CD4-positive, CD25-positive, alpha-beta regulatory T cell (primary cell): Measurements from ENCODE around the gene MAML2. TPM values are rescaled to one million over a fixed set of nuclear protein-coding genes. Genes with fewer than 3 reads are reported as not detected.
A peak's percentile ranks its signal among the peaks of the same experiment; 100 is the strongest.

Experiments
- ATAC-seq, 2 donors: fragments of 150-1000 bp; cut with Tn5 transposase; one replicate each; pipeline ENCODE4 v1.10.0; 2021; ENCODE audit warnings: low read depth in 2 of 2, moderate number of reproducible peaks in 2 of 2, moderate library complexity in 1 of 2
- DNase-seq, 3 donors: peaks; one replicate each; pipeline versions ENCODE4 v3.0.0 to v3.0.0-alpha.2; 2012 to 2022; ENCODE audit warnings: mixed read lengths in 1 of 3
- H3K27ac ChIP-seq: one replicate; pipeline ENCODE4 v1.7.0; 2013; ENCODE audit warnings: mild to moderate bottlenecking, low read length; ENCODE audit not compliant: insufficient read depth, poor library complexity, severe bottlenecking
- H3K27me3 ChIP-seq: one replicate; pipeline ENCODE4 v1.7.0; 2013; ENCODE audit warnings: low read length; ENCODE audit not compliant: control insufficient read depth, insufficient read depth
- H3K36me3 ChIP-seq: one replicate; pipeline ENCODE4 v1.7.0; 2013; ENCODE audit warnings: mild to moderate bottlenecking, low read length, moderate library complexity; ENCODE audit not compliant: control insufficient read depth, insufficient read depth
- H3K4me1 ChIP-seq: 2 replicates; pipeline ENCODE4 v1.7.0; 2013; ENCODE audit warnings: mild to moderate bottlenecking, low read length; ENCODE audit not compliant: insufficient read depth, control insufficient read depth, poor library complexity, severe bottlenecking
- H3K4me3 ChIP-seq: one replicate; pipeline ENCODE4 v1.7.0; 2013; ENCODE audit warnings: low read depth, mild to moderate bottlenecking, low read length, moderate library complexity
- H3K9me3 ChIP-seq, 2 experiments: 1 replicate in 1 of 2; 2 replicates in 1 of 2; pipeline ENCODE4 v1.7.0; 2013; ENCODE audit warnings: low read length in 2 of 2, mild to moderate bottlenecking in 1 of 2, moderate library complexity in 1 of 2; ENCODE audit not compliant: control insufficient read depth in 2 of 2
- H3K27ac Mint-ChIP-seq, 3 donors: one replicate each; pipeline ENCODE4 v1.8.0; 2020 to 2022; ENCODE audit warnings: mild to moderate bottlenecking in 3 of 3, mixed read lengths in 3 of 3, moderate library complexity in 2 of 3
- H3K27me3 Mint-ChIP-seq: one replicate; pipeline ENCODE4 v1.8.0; 2022; ENCODE audit warnings: mild to moderate bottlenecking, mixed read lengths
- H3K36me3 Mint-ChIP-seq: one replicate; pipeline ENCODE4 v1.8.0; 2020; ENCODE audit warnings: mixed read lengths
- H3K4me1 Mint-ChIP-seq, 4 donors: one replicate each; pipeline ENCODE4 v1.8.0; 2020 to 2022; ENCODE audit warnings: mixed read lengths in 4 of 4, mild to moderate bottlenecking in 1 of 4
- H3K4me3 Mint-ChIP-seq, 4 donors: one replicate each; pipeline ENCODE4 v1.8.0; 2020 to 2022; ENCODE audit warnings: mild to moderate bottlenecking in 4 of 4, mixed read lengths in 4 of 4, moderate library complexity in 3 of 4
- H3K9me3 Mint-ChIP-seq, 7 donors: one replicate each; pipeline ENCODE4 v1.8.0; 2020 to 2022; ENCODE audit warnings: mixed read lengths in 7 of 7, mild to moderate bottlenecking in 3 of 7, moderate library complexity in 2 of 7
- polyA plus RNA-seq, 4 donors: library from polyadenylated mRNA; unstranded; fragments of 300-500 nt; fragmentation: Illumina TruSeq; gene quantifications; one replicate each; pipeline ENCODE4 v1.2.3, GENCODE V29; 2021
- total RNA-seq: library from RNA; stranded (reverse); gene quantifications from one replicate; pipeline ENCODE4 v1.2.3, GENCODE V29; 2022

MAML2 gene
- total and polyA plus RNA-seq, 5 donors from 2014 or later: 4.1 to 35.6 (median 9.3) TPM

- H3K36me3 ChIP-seq: no peaks in the 10 kb centered on the region
- H3K4me3 Mint-ChIP-seq: peak overlapping the region in 2 of 4 donors; percentile 24 to 31
- no peaks in the 10 kb centered on the region for H3K27me3 Mint-ChIP-seq
- H3K9me3 ChIP-seq: no peaks in the 10 kb centered on the region
- H3K27ac ChIP-seq: no peak overlapping the region
- no peak overlapping the region for H3K4me3 ChIP-seq
- peak overlapping the region; percentile 80 to 93 (median 86) for H3K27ac Mint-ChIP-seq
- H3K9me3 Mint-ChIP-seq: no peaks in the 10 kb centered on the region
- H3K4me1 ChIP-seq: peaks cover 29% of the 10 kb centered on the region
- H3K4me1 Mint-ChIP-seq: peaks cover 33 to 71% (median 42%) of the 10 kb centered on the region in 4 donors
- DNase-seq (peak in 1 of 3 donors; percentile 10), ATAC-seq (peak; percentile 13 to 17)
- H3K36me3 Mint-ChIP-seq: peaks cover 4% of the 10 kb centered on the region
- no peaks in the 10 kb centered on the region for H3K27me3 ChIP-seq
Measured at GRCh38 chr11:96155627-96156378, 187.2 kb downstream of the MAML2 start.

GRCh38 chr11:96154802-96155520, 188.0 kb downstream of the MAML2 start:
- no peaks in the 10 kb centered on the region for H3K27me3 ChIP-seq
- no peaks in the 10 kb centered on the region for H3K36me3 ChIP-seq
- H3K4me3 ChIP-seq: no peak overlapping the region
- H3K27ac ChIP-seq: no peak overlapping the region
- peaks cover 29% of the 10 kb centered on the region for H3K4me1 ChIP-seq
- no peaks in the 10 kb centered on the region for H3K9me3 Mint-ChIP-seq
- H3K9me3 ChIP-seq: no peaks in the 10 kb centered on the region
- no peak overlapping the region for H3K4me3 Mint-ChIP-seq
- no peak for ATAC-seq
- peaks cover 33 to 65% (median 42%) of the 10 kb centered on the region in 4 donors for H3K4me1 Mint-ChIP-seq
- peak overlapping the region in 2 of 3 donors; percentile 34 to 73 for H3K27ac Mint-ChIP-seq
- no peak for DNase-seq
- H3K27me3 Mint-ChIP-seq: no peaks in the 10 kb centered on the region
- peaks cover 4% of the 10 kb centered on the region for H3K36me3 Mint-ChIP-seq

- H3K27me3 ChIP-seq: no peaks in the 10 kb centered on the region
- Mint-ChIP-seq H3K27ac (peak overlapping the region in 1 of 3 donors; percentile 2), H3K36me3 (peaks cover 11% of the 10 kb centered on the region), H3K9me3 (no peaks in the 10 kb centered on the region), H3K4me3 (no peak overlapping the region), H3K4me1 (peaks cover 20 to 53% (median 31%) of the 10 kb centered on the region in 4 donors), H3K27me3 (no peaks in the 10 kb centered on the region)
- no peaks in the 10 kb centered on the region for H3K36me3 ChIP-seq
- no peak for ATAC-seq
- no peaks in the 10 kb centered on the region for H3K9me3 ChIP-seq
- H3K4me1 ChIP-seq: peaks cover 21% of the 10 kb centered on the region
- H3K4me3 ChIP-seq: no peak overlapping the region
- DNase-seq: no peak
- H3K27ac ChIP-seq: no peak overlapping the region
Measured at GRCh38 chr11:96152623-96153022, 190.4 kb downstream of the MAML2 start.

GRCh38 chr11:96151501-96151900, 191.5 kb downstream of the MAML2 start:
- Mint-ChIP-seq H3K27me3 (no peaks in the 10 kb centered on the region), H3K4me3 (no peak overlapping the region), H3K27ac (no peak overlapping the region), H3K36me3 (peaks cover 11% of the 10 kb centered on the region), H3K4me1 (peaks cover 8 to 45% (median 22%) of the 10 kb centered on the region in 4 donors), H3K9me3 (no peaks in the 10 kb centered on the region)
- H3K4me1 ChIP-seq: peaks cover 9% of the 10 kb centered on the region
- ATAC-seq (no peak), DNase-seq (no peak)
- no peaks in the 10 kb centered on the region for H3K9me3 ChIP-seq
- H3K36me3 ChIP-seq: no peaks in the 10 kb centered on the region
- no peak overlapping the region for H3K4me3 ChIP-seq
- no peaks in the 10 kb centered on the region for H3K27me3 ChIP-seq
- no peak overlapping the region for H3K27ac ChIP-seq

GRCh38 chr11:96150609-96151008, 192.4 kb downstream of the MAML2 start:
- peaks cover 11% of the 10 kb centered on the region for H3K36me3 Mint-ChIP-seq
- no peak for ATAC-seq
- Histone ChIP-seq H3K27ac (no peak overlapping the region), H3K9me3 (no peaks in the 10 kb centered on the region), H3K4me3 (no peak overlapping the region), H3K27me3 (no peaks in the 10 kb centered on the region), H3K4me1 (peaks cover under 1% of the 10 kb centered on the region), H3K36me3 (no peaks in the 10 kb centered on the region)
- H3K27me3 Mint-ChIP-seq: no peaks in the 10 kb centered on the region
- H3K27ac Mint-ChIP-seq: no peak overlapping the region
- no peak overlapping the region for H3K4me3 Mint-ChIP-seq
- no peak for DNase-seq
- peaks cover 8 to 40% (median 20%) of the 10 kb centered on the region in 4 donors for H3K4me1 Mint-ChIP-seq
- no peaks in the 10 kb centered on the region for H3K9me3 Mint-ChIP-seq

GRCh38 chr11:96149743-96150555, 193.0 kb downstream of the MAML2 start:
- ATAC-seq (no peak), DNase-seq (no peak)
- H3K36me3 ChIP-seq: no peaks in the 10 kb centered on the region
- H3K4me1 ChIP-seq: no peaks in the 10 kb centered on the region
- Mint-ChIP-seq H3K36me3 (peaks cover 11% of the 10 kb centered on the region), H3K4me1 (peaks cover 12 to 42% (median 25%) of the 10 kb centered on the region in 4 donors), H3K9me3 (no peaks in the 10 kb centered on the region), H3K4me3 (no peak overlapping the region), H3K27me3 (no peaks in the 10 kb centered on the region), H3K27ac (no peak overlapping the region)
- H3K27ac ChIP-seq: no peak overlapping the region
- no peaks in the 10 kb centered on the region for H3K9me3 ChIP-seq
- no peaks in the 10 kb centered on the region for H3K27me3 ChIP-seq
- no peak overlapping the region for H3K4me3 ChIP-seq

GRCh38 chr11:96147906-96148486, 195.0 kb downstream of the MAML2 start:
- H3K9me3 Mint-ChIP-seq: no peaks in the 10 kb centered on the region
- Histone ChIP-seq H3K27me3 (no peaks in the 10 kb centered on the region), H3K27ac (no peak overlapping the region), H3K4me3 (no peak overlapping the region), H3K4me1 (no peaks in the 10 kb centered on the region), H3K36me3 (no peaks in the 10 kb centered on the region), H3K9me3 (no peaks in the 10 kb centered on the region)
- no peaks in the 10 kb centered on the region for H3K27me3 Mint-ChIP-seq
- DNase-seq (no peak), ATAC-seq (no peak)
- no peak overlapping the region for H3K4me3 Mint-ChIP-seq
- H3K4me1 Mint-ChIP-seq: peaks cover 16 to 49% (median 27%) of the 10 kb centered on the region in 4 donors
- H3K27ac Mint-ChIP-seq: peak overlapping the region in 1 of 3 donors; percentile 66
- H3K36me3 Mint-ChIP-seq: peaks cover 7% of the 10 kb centered on the region
